Thoracic aorta (tissue), 2 donors: ENCODE data around the gene INMT. TPM values are rescaled to one million over a fixed set of nuclear protein-coding genes. Genes with fewer than 3 reads are reported as not detected.
"Not testable (repeated sequence)": the region's sequence is repeated elsewhere in the genome, so short reads cannot be mapped to it uniquely, and the experiment has no call there.

ENCODE experiments used
- ATAC-seq: fragments of 150-250 bp; one replicate; pipeline ENCODE4 v1.8.0; 2017; ENCODE audit warnings: low read depth; ENCODE audit not compliant: insufficient number of reproducible peaks, low FRiP score
- DNase-seq: peaks from one replicate; pipeline ENCODE4 v3.0.0-alpha.2; 2020; ENCODE audit warnings: low spot score
- H3K27ac ChIP-seq, 2 donors: fragments of 200-600 bp; sonication (generic); 1 replicate in 1 of 2; 2 replicates in 1 of 2; pipeline ENCODE4 v1.5.1; 2016; ENCODE audit warnings: mild to moderate bottlenecking in 2 of 2, moderate library complexity in 2 of 2
- H3K27me3 ChIP-seq: fragments of 200-600 bp; sonication (generic); replicated peaks from 2 replicates; pipeline ENCODE4 v1.6.0; 2016; ENCODE audit warnings: mild to moderate bottlenecking; ENCODE audit not compliant: insufficient read depth
- H3K36me3 ChIP-seq: fragments of 200-600 bp; sonication (generic); one replicate; pipeline ENCODE4 v1.5.1; 2016
- H3K4me1 ChIP-seq, 2 donors: fragments of 200-600 bp; sonication (generic); 1 replicate in 1 of 2; 2 replicates in 1 of 2; pipeline versions ENCODE4 v1.5.1 to v1.6.0; 2016; ENCODE audit warnings: low read depth in 2 of 2, mild to moderate bottlenecking in 1 of 2; ENCODE audit not compliant: control insufficient read depth in 1 of 2
- H3K4me3 ChIP-seq: fragments of 200-600 bp; sonication (generic); 2 replicates; pipeline ENCODE4 v1.5.1; 2016; ENCODE audit warnings: mild to moderate bottlenecking
- H3K9me3 ChIP-seq: fragments of 200-600 bp; sonication (generic); 2 replicates; pipeline ENCODE4 v1.5.1; 2016
- total RNA-seq, 2 donors: library from RNA; depleted of rRNA; stranded (reverse); fragments of >200 nt; gene quantifications; one replicate each; pipeline versions ENCODE4 v1.1.0 to v1.2.3, GENCODE V29; 2016
- TF ChIP-seq, protein P1 (sequence below): fragments of 200-600 bp; sonication (generic); IDR thresholded peaks from one replicate; pipeline ENCODE4 v1.5.1; 2019; ENCODE audit warnings: antibody characterized with exemption

Gene INMT
- total RNA-seq, 2 donors from 2014 or later: 137 to 243 TPM

DNA sequence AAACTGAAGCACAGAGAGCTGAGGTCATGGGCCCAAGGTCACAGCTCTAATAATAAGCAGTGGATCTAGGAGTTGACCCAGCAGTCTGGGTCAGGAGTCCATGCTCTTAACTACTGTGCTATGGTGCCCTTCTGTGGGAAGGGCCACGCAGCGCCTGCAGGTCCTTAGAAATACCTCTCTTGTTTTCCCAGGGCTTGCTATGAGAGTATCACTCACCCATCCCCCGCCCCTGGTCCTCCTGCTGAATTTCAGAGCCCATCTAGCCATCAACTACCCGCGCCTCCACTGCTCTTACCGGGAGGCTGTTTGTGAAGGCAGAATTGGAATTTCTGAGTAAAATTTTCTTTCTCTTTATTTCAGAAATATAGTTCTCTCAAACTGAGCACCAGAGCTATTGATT, 42.4 kb upstream of the INMT start:
- no peaks in the 10 kb centered on the region for H3K27me3 ChIP-seq
- DNase-seq: no peak
- H3K4me3 ChIP-seq: no peak overlapping the region
- TF ChIP-seq, protein P1, sequence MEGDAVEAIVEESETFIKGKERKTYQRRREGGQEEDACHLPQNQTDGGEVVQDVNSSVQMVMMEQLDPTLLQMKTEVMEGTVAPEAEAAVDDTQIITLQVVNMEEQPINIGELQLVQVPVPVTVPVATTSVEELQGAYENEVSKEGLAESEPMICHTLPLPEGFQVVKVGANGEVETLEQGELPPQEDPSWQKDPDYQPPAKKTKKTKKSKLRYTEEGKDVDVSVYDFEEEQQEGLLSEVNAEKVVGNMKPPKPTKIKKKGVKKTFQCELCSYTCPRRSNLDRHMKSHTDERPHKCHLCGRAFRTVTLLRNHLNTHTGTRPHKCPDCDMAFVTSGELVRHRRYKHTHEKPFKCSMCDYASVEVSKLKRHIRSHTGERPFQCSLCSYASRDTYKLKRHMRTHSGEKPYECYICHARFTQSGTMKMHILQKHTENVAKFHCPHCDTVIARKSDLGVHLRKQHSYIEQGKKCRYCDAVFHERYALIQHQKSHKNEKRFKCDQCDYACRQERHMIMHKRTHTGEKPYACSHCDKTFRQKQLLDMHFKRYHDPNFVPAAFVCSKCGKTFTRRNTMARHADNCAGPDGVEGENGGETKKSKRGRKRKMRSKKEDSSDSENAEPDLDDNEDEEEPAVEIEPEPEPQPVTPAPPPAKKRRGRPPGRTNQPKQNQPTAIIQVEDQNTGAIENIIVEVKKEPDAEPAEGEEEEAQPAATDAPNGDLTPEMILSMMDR: no peak
- H3K4me1 ChIP-seq: no peaks in the 10 kb centered on the region
- H3K9me3 ChIP-seq: no peaks in the 10 kb centered on the region
- H3K36me3 ChIP-seq: no peaks in the 10 kb centered on the region
- no peak overlapping the region for H3K27ac ChIP-seq
- no peak for ATAC-seq

DNA sequence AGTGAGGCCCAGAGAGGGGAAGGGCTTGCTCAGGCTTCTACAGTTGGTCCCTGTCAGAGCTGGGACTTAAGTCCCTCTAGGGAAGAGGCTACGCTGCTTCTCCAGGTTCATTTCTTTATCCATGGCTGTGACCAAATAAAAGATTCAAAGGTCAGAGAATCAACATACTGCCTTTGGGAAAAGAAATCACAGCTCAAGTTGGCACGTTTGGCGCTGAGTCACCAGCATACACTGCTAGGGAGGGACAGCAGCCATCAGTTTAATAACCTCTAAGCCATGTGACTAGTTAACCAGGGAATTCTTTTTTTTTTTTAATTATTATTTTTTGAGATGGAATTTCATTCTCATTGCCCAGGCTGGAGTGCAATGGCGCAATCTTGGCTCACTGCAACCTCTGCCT, 41.3 kb upstream of the INMT start:
- ATAC-seq: no peak
- H3K27ac ChIP-seq: no peak overlapping the region
- no peak for DNase-seq
- TF ChIP-seq, protein P1: no peak
- H3K4me3 ChIP-seq: no peak overlapping the region
- H3K27me3 ChIP-seq: no peaks in the 10 kb centered on the region
- no peaks in the 10 kb centered on the region for H3K36me3 ChIP-seq
- no peaks in the 10 kb centered on the region for H3K4me1 ChIP-seq
- H3K9me3 ChIP-seq: no peaks in the 10 kb centered on the region

DNA sequence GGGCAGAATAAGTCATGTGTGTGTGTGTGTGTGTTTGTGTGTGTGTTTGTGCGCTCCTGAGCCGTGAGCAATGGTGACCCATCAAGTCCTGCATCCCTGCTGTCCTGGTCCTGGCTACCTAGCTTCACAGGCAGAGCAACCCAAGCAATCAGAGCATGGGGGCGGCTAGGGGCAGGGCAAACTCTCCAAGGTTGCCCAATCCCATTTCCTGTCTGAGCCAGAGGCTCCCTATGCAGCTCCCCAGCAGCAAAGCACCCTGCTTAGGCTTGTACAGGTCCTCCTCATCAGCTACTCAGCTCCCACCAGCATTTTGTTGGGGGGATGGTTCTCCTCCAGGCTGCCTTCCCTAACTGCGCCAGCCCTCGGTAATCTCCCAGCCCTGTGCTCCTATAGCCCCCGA, 38.5 kb upstream of the INMT start:
- H3K9me3 ChIP-seq: peaks cover under 1% of the 10 kb centered on the region
- no peaks in the 10 kb centered on the region for H3K27me3 ChIP-seq
- no peak for ATAC-seq
- no peaks in the 10 kb centered on the region for H3K36me3 ChIP-seq
- no peak for DNase-seq
- no peak overlapping the region for H3K4me3 ChIP-seq
- TF ChIP-seq, protein P1: no peak
- H3K4me1 ChIP-seq: no peaks in the 10 kb centered on the region
- H3K27ac ChIP-seq: no peak overlapping the region

DNA sequence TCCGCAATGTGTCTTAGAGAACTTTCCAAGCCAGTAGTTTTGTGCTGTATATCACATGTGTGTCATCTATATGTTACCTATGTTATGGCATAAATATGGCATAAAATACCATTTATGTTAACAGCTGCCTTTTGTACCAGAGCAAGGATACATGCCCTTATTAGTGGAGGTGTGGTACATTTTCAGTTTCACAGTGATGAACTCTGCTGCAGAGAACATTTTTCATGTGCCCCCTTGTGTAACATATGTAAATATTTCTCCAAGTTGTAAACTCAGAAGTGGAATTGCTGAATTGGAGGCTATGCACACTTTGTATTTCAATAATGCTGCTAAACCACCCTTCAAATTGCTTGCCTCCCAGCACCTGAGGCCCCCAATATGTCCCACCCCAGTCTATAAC, 37.8 kb upstream of the INMT start:
- Histone ChIP-seq H3K4me3 (no peak overlapping the region), H3K27me3 (no peaks in the 10 kb centered on the region), H3K4me1 (no peaks in the 10 kb centered on the region), H3K36me3 (no peaks in the 10 kb centered on the region), H3K9me3 (peaks cover 3% of the 10 kb centered on the region), H3K27ac (no peak overlapping the region)
- ATAC-seq (no peak), DNase-seq (no peak)
- TF ChIP-seq, protein P1: no peak

DNA sequence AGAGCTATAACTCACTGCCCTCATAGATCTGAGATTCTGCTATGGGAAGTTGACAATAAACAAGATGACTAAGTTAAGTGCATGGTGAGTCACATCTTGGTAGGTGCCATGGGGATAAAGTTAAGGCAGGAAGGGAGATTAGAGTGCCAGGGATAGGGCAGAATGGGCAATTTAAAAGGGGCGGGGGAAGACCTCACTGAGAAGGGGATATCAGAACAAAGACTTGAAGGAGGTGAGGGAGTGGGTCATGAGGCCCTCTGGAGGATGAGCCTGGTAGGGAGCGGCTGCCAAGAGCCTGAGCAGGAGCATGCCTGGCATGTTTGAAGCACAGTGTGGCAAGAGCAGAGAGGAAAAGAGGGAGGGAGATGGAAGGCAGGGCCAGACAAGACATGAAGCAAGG, 34.8 kb upstream of the INMT start:
- H3K4me1 ChIP-seq: no peaks in the 10 kb centered on the region
- ATAC-seq (no peak), DNase-seq (no peak)
- no peaks in the 10 kb centered on the region for H3K36me3 ChIP-seq
- H3K27ac ChIP-seq: no peak overlapping the region
- TF ChIP-seq, protein P1: no peak
- H3K4me3 ChIP-seq: no peak overlapping the region
- no peaks in the 10 kb centered on the region for H3K27me3 ChIP-seq
- H3K9me3 ChIP-seq: peaks cover 3% of the 10 kb centered on the region

DNA sequence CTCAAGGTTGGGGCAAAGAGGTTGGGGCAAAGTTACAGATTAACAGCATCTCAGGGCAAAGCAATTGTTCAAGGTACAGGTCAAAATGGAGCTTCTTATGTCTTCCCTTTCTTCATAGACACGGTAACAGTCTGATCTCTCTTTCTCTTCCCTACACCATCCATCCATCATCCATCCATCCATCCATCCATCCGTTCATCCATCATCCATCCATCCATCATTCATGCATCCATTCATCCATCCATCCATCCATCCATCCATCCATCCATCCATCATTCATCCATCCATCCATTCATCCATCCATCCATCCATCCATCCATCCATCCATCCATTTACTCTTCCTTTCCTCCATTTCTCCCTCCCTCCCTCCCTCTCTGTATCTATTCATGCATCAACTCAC, 32.5 kb upstream of the INMT start:
- H3K4me1 ChIP-seq, DNase-seq, H3K27ac ChIP-seq, ATAC-seq, H3K36me3 ChIP-seq, H3K4me3 ChIP-seq, H3K9me3 ChIP-seq, H3K27me3 ChIP-seq: not testable (repeated sequence)
